OCI-LY7 (cell line): ENCODE results near the gene GALNT2. TPM values are rescaled to one million over a fixed set of nuclear protein-coding genes. Genes with fewer than 3 reads are reported as not detected.

Experiments used
- BruUV-seq: library from RNA; stranded (reverse); fragments of 400-500 nt; replicated peaks from 2 replicates; lab custom pipeline; 2021; lab: Mats Ljungman, UMichigan
- CTCF ChIA-PET: fragments of 300-600 bp; sonication (Branson Sonifier 250); formaldehyde crosslinking; loops from one replicate; lab custom pipeline; 2022; ENCODE audit warnings: antibody characterized with exemption; ENCODE audit not compliant: unreplicated experiment; lab: Charles Lee
- POLR2A ChIA-PET: fragments of 300-600 bp; sonication (Branson Sonifier 250); formaldehyde crosslinking; loops from one replicate; lab custom pipeline; 2022; ENCODE audit warnings: antibody characterized with exemption; lab: Charles Lee
- DNase-seq: peaks from one replicate; pipeline ENCODE4 v3.0.0-alpha.2; 2015; ENCODE audit warnings: low spot score
- H2AFZ ChIP-seq: fragments of 200-600 bp; sonication (generic), shearing (Covaris generic); 2 replicates; pipeline ENCODE4 v1.6.1; 2014; ENCODE audit warnings: mild to moderate bottlenecking, antibody characterized with exemption, low read length, moderate library complexity
- H3K27ac ChIP-seq: fragments of 200-600 bp; sonication (generic); 2 replicates; pipeline ENCODE4 v1.5.1; 2014; ENCODE audit warnings: mixed run types, low read depth, mild to moderate bottlenecking, moderate library complexity, low read length, inconsistent platforms; ENCODE audit not compliant: poor library complexity, severe bottlenecking
- H3K36me3 ChIP-seq: fragments of 200-600 bp; sonication (generic); 2 replicates; pipeline ENCODE4 v1.6.1; 2014; ENCODE audit warnings: mild to moderate bottlenecking, antibody characterized with exemption, low read length, moderate library complexity, mixed read lengths; ENCODE audit not compliant: insufficient read depth
- H3K4me1 ChIP-seq: fragments of 200-600 bp; sonication (generic); 2 replicates; pipeline ENCODE4 v1.5.1; 2014; ENCODE audit warnings: mild to moderate bottlenecking, low read length; ENCODE audit not compliant: insufficient read depth, poor library complexity, severe bottlenecking
- H3K4me2 ChIP-seq: fragments of 200-600 bp; sonication (generic); 2 replicates; pipeline ENCODE4 v1.6.1; 2014; ENCODE audit warnings: mild to moderate bottlenecking, low read length
- H3K4me3 ChIP-seq: fragments of 200-600 bp; sonication (generic); 2 replicates; pipeline ENCODE4 v1.5.1; 2014; ENCODE audit warnings: mild to moderate bottlenecking, low read depth, low read length; ENCODE audit not compliant: poor library complexity, severe bottlenecking
- H3K79me2 ChIP-seq: fragments of 200-600 bp; sonication (generic); 2 replicates; pipeline ENCODE4 v1.6.1; 2016; ENCODE audit warnings: low read depth, mild to moderate bottlenecking, low read length, moderate library complexity, mixed read lengths; ENCODE audit not compliant: insufficient read depth
- H3K9me2 ChIP-seq: fragments of 200-600 bp; sonication (generic); 2 replicates; pipeline ENCODE4 v1.6.1; 2016; ENCODE audit warnings: mild to moderate bottlenecking, low read length, mixed read lengths; ENCODE audit not compliant: insufficient read depth
- H3K9me3 ChIP-seq: fragments of 200-600 bp; sonication (generic); 2 replicates; pipeline ENCODE4 v1.6.1; 2014; ENCODE audit warnings: mild to moderate bottlenecking, mixed run types, low read length, mixed read lengths
- H4K20me1 ChIP-seq: fragments of 200-600 bp; sonication (generic); 2 replicates; pipeline ENCODE4 v1.6.1; 2014; ENCODE audit warnings: mild to moderate bottlenecking, antibody characterized with exemption, low read length, moderate library complexity, mixed read lengths; ENCODE audit not compliant: insufficient read depth
- EZH2phosphoT487 ChIP-seq: fragments of 200-600 bp; sonication (generic); IDR thresholded peaks from 2 replicates; pipeline ENCODE4 v1.6.1; 2018; ENCODE audit warnings: low read depth, borderline replicate concordance, mild to moderate bottlenecking, mixed run types, antibody characterized with exemption, low read length, moderate library complexity, mixed read lengths
- intact Hi-C: fragments of 100-400 bp; cut with micrococcal nuclease; formaldehyde crosslinking; loops from one replicate; pipeline ENCODE4 v1.10.0; 2022; ENCODE audit not compliant: unreplicated experiment
- total RNA-seq, 2 experiments: library from RNA; depleted of rRNA in 1 of 2; stranded (reverse); fragments of >200 nt in 1 of 2; shearing (Covaris generic) in 1 of 2; gene quantifications; 2 replicates each; pipeline ENCODE4 v1.2.3, GENCODE V29; 2014 to 2022
- TF ChIP-seq, protein P1 (sequence below): fragments of 200-600 bp; sonication (generic); conservative IDR thresholded peaks from 2 replicates; pipeline ENCODE4 v1.5.1; 2014; ENCODE audit warnings: mild to moderate bottlenecking, antibody characterized with exemption, low read length, moderate library complexity, mixed read lengths

GALNT2 gene
- total RNA-seq, 2 experiments from 2014 or later: 29.9 to 67.3 TPM

DNA sequence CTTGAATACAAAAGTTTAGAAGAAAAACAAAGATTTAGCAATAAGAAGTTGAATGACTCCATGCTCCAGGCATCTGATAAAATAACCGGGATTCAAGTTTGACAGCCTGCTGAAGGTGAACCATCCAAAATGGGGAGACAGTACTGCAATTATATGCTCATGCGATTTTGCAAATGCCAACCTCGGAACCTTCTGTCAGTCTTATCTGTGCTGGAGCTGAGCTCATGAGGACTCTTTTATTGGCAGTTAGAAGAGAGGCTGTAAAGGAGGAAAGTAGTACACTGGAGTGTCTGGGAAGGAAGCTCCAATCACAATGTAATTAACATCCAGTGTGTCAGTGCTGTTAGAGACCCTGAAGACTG lies 170.0 kb downstream of the GALNT2 start:
- no TSS peak for BruUV-seq
- no peak for TF ChIP-seq EZH2phosphoT487
- TF ChIP-seq, protein P1, sequence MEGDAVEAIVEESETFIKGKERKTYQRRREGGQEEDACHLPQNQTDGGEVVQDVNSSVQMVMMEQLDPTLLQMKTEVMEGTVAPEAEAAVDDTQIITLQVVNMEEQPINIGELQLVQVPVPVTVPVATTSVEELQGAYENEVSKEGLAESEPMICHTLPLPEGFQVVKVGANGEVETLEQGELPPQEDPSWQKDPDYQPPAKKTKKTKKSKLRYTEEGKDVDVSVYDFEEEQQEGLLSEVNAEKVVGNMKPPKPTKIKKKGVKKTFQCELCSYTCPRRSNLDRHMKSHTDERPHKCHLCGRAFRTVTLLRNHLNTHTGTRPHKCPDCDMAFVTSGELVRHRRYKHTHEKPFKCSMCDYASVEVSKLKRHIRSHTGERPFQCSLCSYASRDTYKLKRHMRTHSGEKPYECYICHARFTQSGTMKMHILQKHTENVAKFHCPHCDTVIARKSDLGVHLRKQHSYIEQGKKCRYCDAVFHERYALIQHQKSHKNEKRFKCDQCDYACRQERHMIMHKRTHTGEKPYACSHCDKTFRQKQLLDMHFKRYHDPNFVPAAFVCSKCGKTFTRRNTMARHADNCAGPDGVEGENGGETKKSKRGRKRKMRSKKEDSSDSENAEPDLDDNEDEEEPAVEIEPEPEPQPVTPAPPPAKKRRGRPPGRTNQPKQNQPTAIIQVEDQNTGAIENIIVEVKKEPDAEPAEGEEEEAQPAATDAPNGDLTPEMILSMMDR: no peak
- Histone ChIP-seq H3K4me1 (no peaks in the 10 kb centered on the region), H3K4me2 (no peak overlapping the region), H3K9me3 (no peaks in the 10 kb centered on the region; the same call in 1 of the 2 replicates), H3K79me2 (no peaks in the 10 kb centered on the region), H3K27ac (no peak overlapping the region), H2AFZ (no peak overlapping the region), H3K4me3 (no peak overlapping the region), H4K20me1 (no peaks in the 10 kb centered on the region), H3K36me3 (peaks cover 17% of the 10 kb centered on the region; the same call in 1 of the 2 replicates), H3K9me2 (no peaks in the 10 kb centered on the region)
- intact Hi-C loops: no loop called here
- CTCF ChIA-PET: no interaction called here
- POLR2A ChIA-PET: interaction anchor here (0.7 to 1.3 kb wide), 5 partner anchors 13 to 32 kb away, joined by 3 read pairs; no protein-coding TSS in a partner anchor
- no peak for DNase-seq

DNA sequence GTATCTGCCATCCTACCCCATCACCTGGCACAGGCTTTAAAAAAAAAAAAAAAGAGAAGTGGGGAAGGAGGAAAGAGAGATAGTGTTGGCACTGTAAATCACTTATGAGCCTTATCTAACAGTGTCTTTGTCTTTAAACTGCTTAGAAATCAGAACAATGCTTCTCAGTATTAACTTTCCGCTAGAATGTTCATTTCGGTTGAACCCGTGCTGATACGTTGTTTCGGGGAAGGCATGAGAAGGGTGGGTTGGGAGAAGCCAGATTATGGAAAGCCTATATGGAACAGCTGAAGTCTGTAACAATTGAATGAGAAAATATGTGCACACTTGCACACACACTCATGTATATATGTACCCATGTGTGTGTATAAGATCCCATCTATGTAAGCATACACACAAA lies 170.8 kb downstream of the GALNT2 start:
- no peak overlapping the region for H3K4me3 ChIP-seq
- H3K9me3 ChIP-seq: no peaks in the 10 kb centered on the region; the same call in 1 of the 2 replicates
- DNase-seq: no peak
- H3K4me1 ChIP-seq: no peaks in the 10 kb centered on the region
- H3K79me2 ChIP-seq: no peaks in the 10 kb centered on the region
- H4K20me1 ChIP-seq: no peaks in the 10 kb centered on the region
- no peaks in the 10 kb centered on the region for H3K9me2 ChIP-seq
- H3K36me3 ChIP-seq: peaks cover 17% of the 10 kb centered on the region; the same call in 1 of the 2 replicates
- no peak overlapping the region for H2AFZ ChIP-seq
- CTCF ChIA-PET: no interaction called here
- no peak overlapping the region for H3K27ac ChIP-seq
- POLR2A ChIA-PET: interaction anchor here (1.0 to 1.1 kb wide), 2 partner anchors 23 to 33 kb away, joined by 3 read pairs; no protein-coding TSS in a partner anchor
- H3K4me2 ChIP-seq: no peak overlapping the region
- TF ChIP-seq, protein P1: no peak
- TF ChIP-seq EZH2phosphoT487: no peak
- BruUV-seq: no TSS peak
- intact Hi-C loops: no loop called here

- H2AFZ ChIP-seq: no peak overlapping the region
- H3K4me3 ChIP-seq: no peak overlapping the region
- TF ChIP-seq, protein P1: no peak
- no peak for TF ChIP-seq EZH2phosphoT487
- H3K79me2 ChIP-seq: no peaks in the 10 kb centered on the region
- no peaks in the 10 kb centered on the region for H4K20me1 ChIP-seq
- DNase-seq: no peak
- POLR2A ChIA-PET: interaction anchor here (1.0 kb wide), 1 partner anchor 148 kb away, joined by 3 read pairs; no protein-coding TSS in a partner anchor
- H3K27ac ChIP-seq: no peak overlapping the region
- CTCF ChIA-PET: no interaction called here
- peaks cover 17% of the 10 kb centered on the region; the same call in 1 of the 2 replicates for H3K36me3 ChIP-seq
- H3K9me2 ChIP-seq: no peaks in the 10 kb centered on the region
- intact Hi-C loops: no loop called here
- BruUV-seq: no TSS peak
- no peaks in the 10 kb centered on the region for H3K4me1 ChIP-seq
- H3K4me2 ChIP-seq: no peak overlapping the region
- no peaks in the 10 kb centered on the region; the same call in 1 of the 2 replicates for H3K9me3 ChIP-seq
These were observed 173.5 kb downstream of the GALNT2 start for GRCh38 chr1:230240446-230241086.
